Right atrium auricular region (tissue), 2 donors: ENCODE measurements around the gene PLXDC2. TPM values are rescaled to one million over a fixed set of nuclear protein-coding genes. Genes with fewer than 3 reads are reported as not detected.

ENCODE experiments used
- DNase-seq: peaks from one replicate; pipeline ENCODE4 v3.0.0-alpha.2; 2019; ENCODE audit warnings: low spot score
- H3K27ac ChIP-seq, 2 donors: fragments of 200-600 bp; sonication (generic); 1 replicate in 1 of 2; 2 replicates in 1 of 2; pipeline ENCODE4 v1.5.1; 2016 to 2019
- H3K27me3 ChIP-seq, 2 donors: fragments of 200-600 bp; sonication (generic); one replicate each; pipeline versions ENCODE4 v1.5.1 to v1.6.0; 2017 to 2019
- H3K36me3 ChIP-seq: fragments of 200-600 bp; sonication (generic); one replicate; pipeline ENCODE4 v1.5.1; 2016
- H3K4me1 ChIP-seq, 2 donors: fragments of 200-600 bp; sonication (generic); one replicate each; pipeline versions ENCODE4 v1.5.1 to v1.6.0; 2017 to 2019
- H3K4me3 ChIP-seq, 2 donors: fragments of 200-600 bp; sonication (generic); 1 replicate in 1 of 2; 2 replicates in 1 of 2; pipeline ENCODE4 v1.5.1; 2017 to 2019; ENCODE audit warnings: mild to moderate bottlenecking in 1 of 2, moderate library complexity in 1 of 2
- H3K9me3 ChIP-seq, 2 donors: fragments of 200-600 bp; sonication (generic); one replicate each; pipeline ENCODE4 v1.5.1; 2019
- CTCF ChIP-seq, 2 donors: fragments of 200-600 bp; sonication (generic); IDR thresholded peaks; one replicate each; pipeline ENCODE4 v1.5.1; 2019; ENCODE audit warnings: antibody characterized with exemption in 2 of 2
- total RNA-seq, 2 donors: library from RNA; depleted of rRNA; stranded (reverse); fragments of >200 nt; gene quantifications; one replicate each; pipeline ENCODE4 v1.1.0, GENCODE V29; 2016

The PLXDC2 gene
- total RNA-seq, 2 donors from 2014 or later = 24.0 to 43.6 TPM

- no peaks in the 10 kb centered on the region for H3K27me3 ChIP-seq
- no peak overlapping the region for H3K27ac ChIP-seq
- no peaks in the 10 kb centered on the region for H3K9me3 ChIP-seq
- no peak for TF ChIP-seq CTCF (IDR thresholded peaks at IDR 0.05)
- peaks cover 0 to 11% of the 10 kb centered on the region in 2 donors for H3K4me1 ChIP-seq
- DNase-seq = no peak
- H3K36me3 ChIP-seq = no peaks in the 10 kb centered on the region
- no peak overlapping the region for H3K4me3 ChIP-seq
These were observed 138.4 kb downstream of the PLXDC2 start for GRCh38 chr10:19954601-19955000.

- no peak for TF ChIP-seq CTCF (IDR thresholded peaks at IDR 0.05)
- Histone ChIP-seq H3K36me3 (no peaks in the 10 kb centered on the region), H3K4me3 (no peak overlapping the region), H3K27me3 (no peaks in the 10 kb centered on the region), H3K27ac (no peak overlapping the region), H3K4me1 (peaks cover 0 to 19% of the 10 kb centered on the region in 2 donors), H3K9me3 (no peaks in the 10 kb centered on the region)
- DNase-seq = no peak
These were observed 140.3 kb downstream of the PLXDC2 start for GRCh38 chr10:19956516-19957032.

GRCh38 chr10:19958787-19959186 is 142.6 kb downstream of the PLXDC2 start:
- Histone ChIP-seq H3K4me3 (no peak overlapping the region), H3K9me3 (no peaks in the 10 kb centered on the region), H3K27ac (no peak overlapping the region), H3K4me1 (peaks cover 0 to 9% of the 10 kb centered on the region in 2 donors), H3K36me3 (no peaks in the 10 kb centered on the region), H3K27me3 (no peaks in the 10 kb centered on the region)
- DNase-seq = no peak
- no peak for TF ChIP-seq CTCF (IDR thresholded peaks at IDR 0.05)

- Histone ChIP-seq H3K36me3 (no peaks in the 10 kb centered on the region), H3K27me3 (no peaks in the 10 kb centered on the region), H3K4me1 (peaks cover 0 to 8% of the 10 kb centered on the region in 2 donors), H3K9me3 (no peaks in the 10 kb centered on the region), H3K27ac (no peak overlapping the region), H3K4me3 (no peak overlapping the region)
- no peak for TF ChIP-seq CTCF (IDR thresholded peaks at IDR 0.05)
- DNase-seq = no peak
These were observed 145.1 kb downstream of the PLXDC2 start for GRCh38 chr10:19961076-19962053.

- Histone ChIP-seq H3K27ac (no peak overlapping the region), H3K27me3 (no peaks in the 10 kb centered on the region), H3K9me3 (no peaks in the 10 kb centered on the region), H3K4me1 (peaks cover 0 to 8% of the 10 kb centered on the region in 2 donors), H3K36me3 (no peaks in the 10 kb centered on the region), H3K4me3 (no peak overlapping the region)
- DNase-seq = no peak
- no peak for TF ChIP-seq CTCF (IDR thresholded peaks at IDR 0.05)
These were observed 148.4 kb downstream of the PLXDC2 start for GRCh38 chr10:19964625-19965024.
